Measurements from ENCODE around the gene SELPLG.

- TF ChIP-seq CTCF (IDR thresholded peaks at IDR 0.05) (no peak), POLR2A (IDR thresholded peaks at IDR 0.05) (no peak), POLR2AphosphoS5 (IDR thresholded peaks at IDR 0.05) (no peak)
Observed at GRCh38 chr12:108580531-108580930, 53.2 kb downstream of the SELPLG start.

Measured in gastroesophageal sphincter (tissue), 3 donors.